Skeletal muscle tissue (tissue), 4 donors: ENCODE measurements around the gene ZNF865. TPM values are rescaled to one million over a fixed set of nuclear protein-coding genes. Genes with fewer than 3 reads are reported as not detected.

ENCODE experiments used
- H3K27ac ChIP-seq: one replicate; pipeline ENCODE4 v1.7.0; 2013; ENCODE audit warnings: mild to moderate bottlenecking, low read depth, low read length, inconsistent platforms
- H3K27me3 ChIP-seq, 3 donors: one replicate each; pipeline ENCODE4 v1.7.0; 2013; ENCODE audit warnings: low read length in 3 of 3; ENCODE audit not compliant: control insufficient read depth in 3 of 3, insufficient read depth in 3 of 3
- H3K36me3 ChIP-seq, 3 donors: one replicate each; pipeline ENCODE4 v1.7.0; 2013; ENCODE audit warnings: low read length in 3 of 3; ENCODE audit not compliant: control insufficient read depth in 3 of 3, insufficient read depth in 3 of 3
- H3K4me1 ChIP-seq, 3 donors: one replicate each; pipeline ENCODE4 v1.7.0; 2013; ENCODE audit warnings: low read length in 3 of 3, mild to moderate bottlenecking in 3 of 3; ENCODE audit not compliant: control insufficient read depth in 3 of 3, insufficient read depth in 3 of 3
- H3K4me3 ChIP-seq, 3 donors: one replicate each; pipeline ENCODE4 v1.7.0; 2013; ENCODE audit warnings: low read length in 3 of 3
- H3K9ac ChIP-seq, 3 donors: one replicate each; pipeline ENCODE4 v1.7.0; 2013; ENCODE audit warnings: low read length in 3 of 3, mild to moderate bottlenecking in 3 of 3, moderate library complexity in 2 of 3, low read depth in 1 of 3
- H3K9me3 ChIP-seq, 3 donors: one replicate each; pipeline ENCODE4 v1.7.0; 2013; ENCODE audit warnings: low read length in 3 of 3; ENCODE audit not compliant: control insufficient read depth in 3 of 3
- total RNA-seq: library from RNA; depleted of rRNA; stranded (reverse); fragments of >200 nt; gene quantifications from one replicate; pipeline ENCODE4 v1.2.3, GENCODE V29; 2014
- donor health status: Osteomylitis.

The ZNF865 gene
- total RNA-seq, 1 donor from 2014 or later = 1.0 TPM

DNA sequence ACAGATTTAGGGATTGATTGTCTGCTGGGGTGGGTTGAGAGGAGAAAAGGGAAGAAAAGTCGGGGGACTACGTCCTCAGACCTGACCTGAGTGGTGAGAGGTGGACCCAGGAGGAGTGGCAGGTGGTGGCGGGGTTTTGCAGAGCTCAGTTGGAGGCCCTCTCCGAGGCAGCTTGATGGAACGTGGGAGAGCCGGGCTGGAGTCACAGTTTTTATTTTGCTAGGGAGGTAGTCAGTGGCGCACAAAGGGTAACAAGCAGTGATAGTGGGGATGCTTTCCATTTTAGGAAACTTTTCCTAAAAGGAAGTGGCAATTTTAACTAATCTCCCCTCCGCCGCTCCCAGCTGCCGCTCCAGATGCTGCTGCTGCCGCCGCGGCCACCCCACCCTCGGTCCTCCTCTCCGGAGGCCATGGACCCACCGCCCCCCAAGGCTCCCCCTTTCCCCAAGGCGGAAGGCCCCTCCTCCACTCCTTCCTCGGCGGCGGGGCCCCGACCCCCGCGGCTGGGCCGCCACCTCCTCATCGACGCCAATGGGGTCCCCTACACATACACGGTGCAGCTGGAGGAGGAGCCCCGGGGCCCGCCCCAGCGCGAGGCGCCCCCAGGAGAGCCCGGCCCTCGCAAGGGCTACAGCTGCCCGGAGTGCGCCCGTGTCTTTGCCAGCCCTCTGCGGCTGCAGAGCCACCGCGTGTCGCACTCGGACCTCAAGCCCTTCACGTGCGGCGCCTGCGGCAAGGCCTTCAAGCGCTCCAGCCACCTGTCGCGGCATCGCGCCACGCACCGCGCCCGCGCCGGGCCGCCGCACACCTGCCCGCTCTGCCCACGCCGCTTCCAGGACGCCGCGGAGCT, 36.9 kb downstream of the ZNF865 start:
- Histone ChIP-seq H3K27me3 (no peaks in the 10 kb centered on the region), H3K9ac (peak overlapping the region; percentile 52 to 87 (median 78)), H3K9me3 (no peaks in the 10 kb centered on the region), H3K36me3 (peaks cover 10 to 17% (median 14%) of the 10 kb centered on the region in 3 donors), H3K4me1 (peaks cover 58 to 67% (median 65%) of the 10 kb centered on the region in 3 donors), H3K4me3 (peak overlapping the region; percentile 81 to 87 (median 86)), H3K27ac (peak overlapping the region; percentile 85)

DNA sequence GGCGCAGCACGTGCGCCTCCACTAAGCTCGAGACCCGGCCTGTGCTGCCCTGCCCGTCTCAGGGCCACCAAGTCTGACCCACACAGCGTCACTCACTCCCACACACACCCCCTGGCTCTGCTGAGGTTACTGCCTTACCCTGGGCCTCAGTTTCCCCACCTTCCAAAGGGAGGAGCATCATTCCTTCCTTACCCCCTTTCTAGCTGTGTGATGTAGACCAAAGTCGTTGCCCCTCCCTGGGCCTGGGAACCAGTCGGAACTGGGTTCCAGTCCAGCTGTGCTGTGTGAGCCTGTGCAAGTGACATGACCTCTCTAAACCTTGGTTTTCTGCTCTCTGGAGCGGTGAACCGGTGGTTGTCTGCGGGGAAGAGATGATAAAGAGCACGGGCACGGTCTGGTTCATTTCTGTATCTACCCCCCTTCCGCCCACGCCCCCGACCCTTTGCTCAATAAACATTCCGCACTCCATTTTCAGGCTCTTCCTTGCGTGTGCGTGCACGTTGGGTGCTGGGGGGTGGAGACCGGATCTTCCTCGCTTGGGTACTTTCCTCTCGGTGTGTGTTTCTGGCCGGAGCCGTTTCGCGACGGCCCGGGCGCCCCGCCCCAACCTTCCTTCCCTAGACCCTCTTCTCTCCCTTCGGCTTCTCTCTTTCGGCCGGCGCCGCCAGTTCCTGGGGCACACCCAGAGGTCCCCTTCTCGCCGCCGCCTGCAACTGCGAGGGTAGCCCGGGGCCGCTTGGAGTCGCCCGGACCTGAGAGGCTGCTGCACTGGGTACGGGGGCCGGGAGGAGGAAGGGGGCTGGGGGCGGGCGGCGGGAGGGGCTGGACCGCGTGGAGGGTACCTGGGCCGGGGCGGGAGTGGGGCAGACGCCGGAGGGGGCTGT, 37.8 kb downstream of the ZNF865 start, which contains the start of gene ZNF581:
Gene ZNF581, plus strand, starts transcription at position 647 of the 884 bp plus-strand sequence. CDS start 923 bp downstream, outside the sequence.
- peaks cover 10 to 14% (median 12%) of the 10 kb centered on the region in 3 donors for H3K36me3 ChIP-seq
- peaks cover 55 to 63% (median 61%) of the 10 kb centered on the region in 3 donors for H3K4me1 ChIP-seq
- peak within 1 kb of the TSS; percentile 65 for H3K27ac ChIP-seq
- H3K27me3 ChIP-seq = no peaks in the 10 kb centered on the region
- H3K9ac ChIP-seq = peak within 1 kb of the TSS; percentile 78 to 87 (median 82)
- peak within 1 kb of the TSS; percentile 81 to 86 (median 81) for H3K4me3 ChIP-seq
- no peaks in the 10 kb centered on the region for H3K9me3 ChIP-seq

GRCh38 chr19:55643887-55644176, 38.4 kb downstream of the ZNF865 start:
- Histone ChIP-seq H3K27ac (peak overlapping the region; percentile 65), H3K27me3 (no peaks in the 10 kb centered on the region), H3K9ac (peak overlapping the region; percentile 78 to 87 (median 82)), H3K36me3 (peaks cover 10 to 14% (median 10%) of the 10 kb centered on the region in 3 donors), H3K4me3 (peak overlapping the region; percentile 81 to 82 (median 81)), H3K4me1 (peaks cover 58 to 63% (median 63%) of the 10 kb centered on the region in 3 donors), H3K9me3 (no peaks in the 10 kb centered on the region)

- no peaks in the 10 kb centered on the region for H3K9me3 ChIP-seq
- peaks cover 10 to 14% (median 10%) of the 10 kb centered on the region in 3 donors for H3K36me3 ChIP-seq
- peaks cover 57 to 63% (median 63%) of the 10 kb centered on the region in 3 donors for H3K4me1 ChIP-seq
- H3K27ac ChIP-seq = peak overlapping the region; percentile 65
- H3K27me3 ChIP-seq = no peaks in the 10 kb centered on the region
- peak overlapping the region; percentile 81 to 82 (median 81) for H3K4me3 ChIP-seq
- H3K9ac ChIP-seq = peak overlapping the region; percentile 78 to 87 (median 82)
These were observed 38.9 kb downstream of the ZNF865 start for GRCh38 chr19:55644191-55644833.

- H3K4me1 ChIP-seq = peaks cover 57 to 61% (median 60%) of the 10 kb centered on the region in 3 donors
- no peaks in the 10 kb centered on the region for H3K27me3 ChIP-seq
- H3K9ac ChIP-seq = peak overlapping the region in 1 of 3 donors; percentile 78
- H3K36me3 ChIP-seq = peaks cover 10 to 14% (median 10%) of the 10 kb centered on the region in 3 donors
- peak overlapping the region in 1 of 3 donors; percentile 82 for H3K4me3 ChIP-seq
- H3K9me3 ChIP-seq = no peaks in the 10 kb centered on the region
- H3K27ac ChIP-seq = no peak overlapping the region
These were observed 39.5 kb downstream of the ZNF865 start for GRCh38 chr19:55644842-55645511.

GRCh38 chr19:55645512-55645881, 40.0 kb downstream of the ZNF865 start:
- no peaks in the 10 kb centered on the region for H3K9me3 ChIP-seq
- H3K36me3 ChIP-seq = peaks cover 10 to 14% (median 12%) of the 10 kb centered on the region in 3 donors
- no peaks in the 10 kb centered on the region for H3K27me3 ChIP-seq
- H3K4me3 ChIP-seq = no peak overlapping the region
- H3K27ac ChIP-seq = no peak overlapping the region
- H3K4me1 ChIP-seq = peaks cover 52 to 56% (median 55%) of the 10 kb centered on the region in 3 donors
- H3K9ac ChIP-seq = no peak overlapping the region

DNA sequence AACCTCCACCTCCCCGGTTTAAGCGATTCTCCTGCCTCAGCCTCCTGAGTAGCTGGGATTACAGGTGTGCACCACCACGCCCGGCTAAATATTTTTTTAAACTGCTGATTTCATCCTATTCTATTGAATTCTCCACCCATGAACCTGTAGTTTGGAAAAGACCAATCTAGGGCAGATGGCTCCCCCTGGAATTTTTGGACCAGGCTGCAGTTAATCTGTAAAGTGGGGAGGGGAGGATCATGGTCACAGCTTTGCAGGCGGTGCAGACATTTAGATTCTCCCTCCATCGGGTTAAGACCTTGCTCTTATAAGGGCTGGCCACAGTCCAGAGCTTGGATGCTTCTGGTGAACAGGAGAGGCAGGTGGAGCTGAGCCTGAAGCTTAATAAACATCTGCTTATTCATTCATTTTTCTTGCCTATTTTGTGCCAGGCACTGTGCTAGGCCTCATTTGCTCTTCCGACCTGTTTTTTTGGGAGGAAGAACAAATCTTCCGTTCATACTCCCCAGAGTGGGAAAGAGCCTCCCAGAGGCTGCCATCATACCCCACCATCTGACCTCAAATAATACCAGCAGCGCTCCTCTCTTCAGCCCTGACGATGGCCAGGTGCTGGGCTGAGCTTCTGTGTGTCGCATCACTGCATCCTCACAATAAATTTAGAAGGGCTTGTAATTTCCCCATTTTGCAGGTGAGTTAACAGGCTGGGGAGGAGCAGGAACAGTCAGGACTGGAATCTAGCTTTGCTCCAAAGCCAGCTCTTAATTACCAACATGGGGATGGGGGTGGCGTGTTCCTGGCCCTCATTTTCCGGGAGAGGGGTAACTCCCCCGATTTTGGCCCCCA, 41.7 kb downstream of the ZNF865 start:
- Histone ChIP-seq H3K36me3 (peaks cover 12 to 15% (median 14%) of the 10 kb centered on the region in 3 donors), H3K4me3 (peak overlapping the region; percentile 78 to 87 (median 85)), H3K9ac (peak overlapping the region; percentile 80 to 88 (median 87)), H3K4me1 (peaks cover 45 to 51% (median 46%) of the 10 kb centered on the region in 3 donors), H3K9me3 (no peaks in the 10 kb centered on the region), H3K27ac (peak overlapping the region; percentile 60), H3K27me3 (no peaks in the 10 kb centered on the region)

- Histone ChIP-seq H3K4me3 (peak within 1 kb of the TSS; percentile 78 to 87 (median 85)), H3K4me1 (peaks cover 36 to 44% (median 38%) of the 10 kb centered on the region in 3 donors), H3K27ac (peak within 1 kb of the TSS; percentile 60), H3K9ac (peak within 1 kb of the TSS; percentile 80 to 88 (median 87)), H3K9me3 (no peaks in the 10 kb centered on the region), H3K27me3 (no peaks in the 10 kb centered on the region), H3K36me3 (peaks cover 12 to 16% (median 14%) of the 10 kb centered on the region in 3 donors)
These were observed 42.5 kb downstream of the ZNF865 start, which contains the start of gene CCDC106 for GRCh38 chr19:55647732-55648584. Gene CCDC106 (plus strand): TSS chr19:55648212. CDS start chr19:55649047, 835 bp downstream.
